Esophagus muscularis mucosa (tissue), 4 donors: Measurements from ENCODE around the gene RPS6KC1. TPM values are rescaled to one million over a fixed set of nuclear protein-coding genes. Genes with fewer than 3 reads are reported as not detected.

ENCODE experiments used
- DNase-seq: peaks from one replicate; pipeline ENCODE4 v3.0.0-alpha.2; 2017; ENCODE audit errors: extremely low spot score
- H3K27ac ChIP-seq, 4 donors: fragments of 200-600 bp; sonication (generic); replicated peaks in 1 of 4; 1 replicate in 3 of 4; 2 replicates in 1 of 4; pipeline ENCODE4 v1.5.1; 2016 to 2019; ENCODE audit warnings: mild to moderate bottlenecking in 1 of 4
- H3K27me3 ChIP-seq, 4 donors: fragments of 200-600 bp; sonication (generic); one replicate each; pipeline versions ENCODE4 v1.5.1 to v1.6.0; 2016 to 2019
- H3K36me3 ChIP-seq, 4 donors: fragments of 200-600 bp; sonication (generic); one replicate each; pipeline ENCODE4 v1.5.1; 2016 to 2019
- H3K4me1 ChIP-seq, 4 donors: fragments of 200-600 bp; sonication (generic); one replicate each; pipeline ENCODE4 v1.5.1; 2016 to 2019
- H3K4me3 ChIP-seq, 4 donors: fragments of 200-600 bp; sonication (generic); 1 replicate in 2 of 4; 2 replicates in 2 of 4; pipeline ENCODE4 v1.5.1; 2016 to 2019; ENCODE audit warnings: mild to moderate bottlenecking in 4 of 4, moderate library complexity in 1 of 4
- H3K9me3 ChIP-seq, 4 donors: fragments of 200-600 bp; sonication (generic); 1 replicate in 3 of 4; 2 replicates in 1 of 4; pipeline ENCODE4 v1.5.1; 2016 to 2019
- CTCF ChIP-seq, 3 experiments: fragments of 200-600 bp in 2 of 3; fragments of 450-650 bp in 1 of 3; sonication (generic) in 2 of 3; IDR thresholded peaks; one replicate each; pipeline ENCODE4 v1.5.1; 2017 to 2019; ENCODE audit warnings: antibody characterized with exemption in 3 of 3, mild to moderate bottlenecking in 2 of 3, moderate library complexity in 1 of 3
- EP300 ChIP-seq: sonication (generic); formaldehyde crosslinking; IDR thresholded peaks from one replicate; pipeline ENCODE4 v1.6.1; 2017; ENCODE audit warnings: antibody characterized with exemption
- POLR2A ChIP-seq: fragments of 450-650 bp; IDR thresholded peaks from one replicate; pipeline ENCODE4 v1.6.1; 2017; ENCODE audit warnings: antibody characterized with exemption, moderate library complexity, mild to moderate bottlenecking, low read depth
- POLR2AphosphoS5 ChIP-seq, 2 donors: sonication (generic); formaldehyde crosslinking; IDR thresholded peaks; one replicate each; pipeline ENCODE4 v1.6.1; 2017; ENCODE audit warnings: antibody characterized with exemption in 2 of 2
- WGBS: methylation state at CpG from one replicate; pipeline ENCODE4 v1.1.5; 2018; 5-methylcytosine and 5-hydroxymethylcytosine counted together
- intact Hi-C: fragments of 100-400 bp; cut with DNase I; formaldehyde crosslinking; loops from one replicate; pipeline ENCODE4 v1.15.1; 2023
- total RNA-seq, 4 donors: library from RNA; depleted of rRNA; stranded (reverse); fragments of >200 nt; gene quantifications; one replicate each; pipeline versions ENCODE4 v1.1.0 to v1.2.1, GENCODE V29; 2016

RPS6KC1 gene
- total RNA-seq, 4 donors from 2014 or later = 21.0 to 26.8 (median 23.8) TPM

- peaks cover 0 to 6% (median 3%) of the 10 kb centered on the region in 4 donors for H3K36me3 ChIP-seq
- WGBS = 94% methylated on average over 2 of the region's 2 CpGs
- TF ChIP-seq CTCF (IDR thresholded peaks at IDR 0.05) = no peak
- TF ChIP-seq EP300 = no peak
- TF ChIP-seq POLR2AphosphoS5 (IDR thresholded peaks at IDR 0.05) = no peak
- no peak for TF ChIP-seq POLR2A
- no peaks in the 10 kb centered on the region for H3K27me3 ChIP-seq
- intact Hi-C loops = no loop called here
- H3K27ac ChIP-seq = no peak overlapping the region
- no peaks in the 10 kb centered on the region for H3K9me3 ChIP-seq
- no peak overlapping the region for H3K4me3 ChIP-seq
- peaks cover 0 to 8% (median 0%) of the 10 kb centered on the region in 4 donors for H3K4me1 ChIP-seq
- no peak for DNase-seq
Measured at GRCh38 chr1:213104604-213105003, 53.6 kb downstream of the RPS6KC1 start.

DNA sequence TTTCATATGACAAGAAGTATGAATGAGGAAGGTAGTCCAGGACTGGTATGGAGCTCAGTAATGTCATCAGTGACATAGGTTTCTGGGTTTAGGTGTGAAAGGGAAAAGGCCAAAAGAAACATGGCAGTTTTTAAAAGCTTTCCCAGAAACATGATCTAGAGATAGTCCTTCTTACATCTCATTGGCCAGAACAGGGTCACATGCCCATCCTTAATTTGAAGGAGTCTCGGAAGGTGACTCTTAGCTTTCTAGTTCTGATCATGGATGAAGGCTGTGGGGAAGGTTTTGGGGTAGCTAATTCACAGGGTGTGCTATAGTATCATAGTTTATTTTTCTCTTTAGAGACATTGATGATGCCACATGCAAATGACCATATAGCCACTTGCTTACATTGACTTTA, 55.3 kb downstream of the RPS6KC1 start:
- Histone ChIP-seq H3K4me1 (peaks cover 4 to 8% (median 6%) of the 10 kb centered on the region in 4 donors), H3K4me3 (no peak overlapping the region), H3K36me3 (peaks cover 0 to 6% (median 3%) of the 10 kb centered on the region in 4 donors), H3K9me3 (no peaks in the 10 kb centered on the region), H3K27me3 (no peaks in the 10 kb centered on the region), H3K27ac (no peak overlapping the region)
- WGBS = 94% methylated on average over 1 of the region's 1 CpG
- no peak for DNase-seq
- intact Hi-C loops = no loop called here
- TF ChIP-seq EP300 = no peak
- no peak for TF ChIP-seq CTCF (IDR thresholded peaks at IDR 0.05)
- TF ChIP-seq POLR2AphosphoS5 (IDR thresholded peaks at IDR 0.05) = no peak
- TF ChIP-seq POLR2A = no peak

DNA sequence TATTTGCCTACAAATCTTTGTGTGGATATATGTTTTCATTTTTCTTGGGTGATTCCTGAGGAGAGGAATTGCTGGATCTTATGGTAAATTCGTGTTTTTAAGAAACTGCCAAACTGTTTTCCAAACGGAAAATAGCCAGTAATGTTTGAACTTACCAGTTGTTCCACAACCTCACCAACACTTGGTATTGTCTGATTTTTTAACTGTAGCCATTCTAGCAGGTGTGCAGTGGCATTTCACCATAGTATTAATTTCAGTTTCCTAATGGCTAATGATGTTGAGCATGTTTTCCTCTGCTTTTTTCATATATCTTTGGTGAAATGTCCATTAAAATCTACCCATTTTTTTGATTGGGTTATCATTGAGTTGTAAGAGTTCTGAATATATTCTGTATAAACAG, 56.6 kb downstream of the RPS6KC1 start:
- H3K4me1 ChIP-seq = peaks cover 3 to 7% (median 5%) of the 10 kb centered on the region in 4 donors
- TF ChIP-seq CTCF (IDR thresholded peaks at IDR 0.05) = no peak
- no peak for TF ChIP-seq POLR2A
- TF ChIP-seq EP300 = no peak
- no peak for TF ChIP-seq POLR2AphosphoS5 (IDR thresholded peaks at IDR 0.05)
- DNase-seq = no peak
- no peaks in the 10 kb centered on the region for H3K27me3 ChIP-seq
- no peaks in the 10 kb centered on the region for H3K9me3 ChIP-seq
- whole genome bisulfite sequencing = 98% methylated on average over 2 of the region's 2 CpGs
- H3K27ac ChIP-seq = no peak overlapping the region
- H3K36me3 ChIP-seq = peaks cover 0 to 6% (median 3%) of the 10 kb centered on the region in 4 donors
- intact Hi-C loops = no loop called here
- no peak overlapping the region for H3K4me3 ChIP-seq

GRCh38 chr1:213110349-213111300, 59.6 kb downstream of the RPS6KC1 start:
- 71% methylated on average over 4 of the region's 4 CpGs for WGBS
- Histone ChIP-seq H3K27ac (no peak overlapping the region), H3K27me3 (no peaks in the 10 kb centered on the region), H3K9me3 (no peaks in the 10 kb centered on the region), H3K36me3 (peaks cover 0 to 6% (median 0%) of the 10 kb centered on the region in 4 donors), H3K4me3 (no peak overlapping the region), H3K4me1 (peaks cover 0 to 7% (median 5%) of the 10 kb centered on the region in 4 donors)
- no peak for DNase-seq
- TF ChIP-seq CTCF (IDR thresholded peaks at IDR 0.05) (no peak), POLR2AphosphoS5 (IDR thresholded peaks at IDR 0.05) (no peak), POLR2A (no peak)
- intact Hi-C loops = no loop called here
